MM.1S (cell line): ENCODE results near the gene RUNX1.

Experiments
- EZH2 ChIP-seq: fragments of 300-600 bp; sonication (generic); optimal IDR thresholded peaks from 2 replicates; pipeline ENCODE3; 2017; ENCODE audit warnings: low read depth, mild to moderate bottlenecking, antibody characterized with exemption, low read length, mixed read lengths
- EZH2phosphoT487 ChIP-seq: fragments of 300-600 bp; sonication (generic); IDR thresholded peaks from 2 replicates; pipeline ENCODE4 v1.6.1; 2018; ENCODE audit warnings: antibody characterized with exemption, low read length
- TF ChIP-seq, protein P1 (sequence below): fragments of 300-600 bp; sonication (generic); IDR thresholded peaks from 2 replicates; pipeline ENCODE4 v1.5.1; 2016; ENCODE audit warnings: antibody characterized with exemption, low read length, mixed read lengths

DNA sequence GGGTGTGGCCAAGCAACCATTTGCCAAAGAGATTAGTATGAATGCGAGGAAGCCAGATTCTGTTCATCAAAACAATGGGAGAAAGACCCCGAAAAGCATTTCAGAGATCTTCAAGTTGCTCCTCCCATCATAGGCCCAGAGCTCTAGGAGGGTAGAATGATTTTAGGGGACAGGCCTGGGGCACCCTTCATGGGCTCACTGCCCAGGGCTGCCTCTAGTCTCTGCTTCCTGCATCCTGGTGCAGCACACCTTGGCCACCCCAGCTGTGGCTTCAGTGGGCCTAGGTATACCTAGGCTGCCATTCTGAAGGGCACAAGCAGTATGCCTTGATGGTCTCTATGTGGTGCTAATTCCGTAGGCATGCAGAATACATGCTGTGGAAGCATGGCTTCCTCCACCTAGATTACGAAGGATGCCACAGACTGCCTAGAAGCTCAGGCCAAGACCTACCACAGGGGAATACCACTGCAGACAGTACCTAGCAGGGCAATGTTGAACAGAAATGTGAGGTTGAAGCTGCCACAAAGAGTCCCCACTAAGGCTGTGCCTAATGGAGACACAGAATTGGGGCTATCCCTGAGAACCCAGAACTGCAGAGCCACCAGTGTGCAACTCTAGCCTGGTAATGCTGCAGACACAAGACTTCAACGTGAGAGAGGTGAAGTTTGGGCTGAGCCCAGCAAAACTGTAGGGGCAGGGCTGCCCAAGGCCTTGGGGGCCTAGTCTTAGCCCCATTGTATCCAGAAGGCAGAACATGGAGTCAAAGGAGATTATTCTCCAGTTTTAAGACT is 221.5 kb downstream of the RUNX1 start:
- TF ChIP-seq, protein P1, sequence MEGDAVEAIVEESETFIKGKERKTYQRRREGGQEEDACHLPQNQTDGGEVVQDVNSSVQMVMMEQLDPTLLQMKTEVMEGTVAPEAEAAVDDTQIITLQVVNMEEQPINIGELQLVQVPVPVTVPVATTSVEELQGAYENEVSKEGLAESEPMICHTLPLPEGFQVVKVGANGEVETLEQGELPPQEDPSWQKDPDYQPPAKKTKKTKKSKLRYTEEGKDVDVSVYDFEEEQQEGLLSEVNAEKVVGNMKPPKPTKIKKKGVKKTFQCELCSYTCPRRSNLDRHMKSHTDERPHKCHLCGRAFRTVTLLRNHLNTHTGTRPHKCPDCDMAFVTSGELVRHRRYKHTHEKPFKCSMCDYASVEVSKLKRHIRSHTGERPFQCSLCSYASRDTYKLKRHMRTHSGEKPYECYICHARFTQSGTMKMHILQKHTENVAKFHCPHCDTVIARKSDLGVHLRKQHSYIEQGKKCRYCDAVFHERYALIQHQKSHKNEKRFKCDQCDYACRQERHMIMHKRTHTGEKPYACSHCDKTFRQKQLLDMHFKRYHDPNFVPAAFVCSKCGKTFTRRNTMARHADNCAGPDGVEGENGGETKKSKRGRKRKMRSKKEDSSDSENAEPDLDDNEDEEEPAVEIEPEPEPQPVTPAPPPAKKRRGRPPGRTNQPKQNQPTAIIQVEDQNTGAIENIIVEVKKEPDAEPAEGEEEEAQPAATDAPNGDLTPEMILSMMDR = no peak
- TF ChIP-seq EZH2 (no peak), EZH2phosphoT487 (no peak)
